Myocyte (in vitro differentiated cells): Measurements from ENCODE around the gene CDK8. TPM values are rescaled to one million over a fixed set of nuclear protein-coding genes. Genes with fewer than 3 reads are reported as not detected.
A peak's percentile ranks its signal among the peaks of the same experiment; 100 is the strongest.

Experiments
- DNase-seq: peaks from one replicate; pipeline ENCODE4 v3.0.0-alpha.2; 2012; ENCODE audit warnings: low read depth
- total RNA-seq: library from RNA; depleted of rRNA; stranded (reverse); fragments of >200 nt; gene quantifications from 2 replicates; pipeline ENCODE4 v1.2.3, GENCODE V29; 2014

The CDK8 gene
- total RNA-seq, 1 donor from 2014 or later, result 15.1 TPM

- DNase-seq, result no peak
Observed at GRCh38 chr13:26440111-26440510, 186.2 kb downstream of the CDK8 start.

- DNase-seq, result no peak
Observed at GRCh38 chr13:26441476-26441875, 187.5 kb downstream of the CDK8 start.

GRCh38 chr13:26442541-26442940, 188.6 kb downstream of the CDK8 start:
- DNase-seq, result peak; percentile 68

- DNase-seq, result no peak
Observed at GRCh38 chr13:26445092-26445491, 191.2 kb downstream of the CDK8 start.

- peak; percentile 38 for DNase-seq
Observed at GRCh38 chr13:26446751-26447150, 192.8 kb downstream of the CDK8 start.

GRCh38 chr13:26448032-26448431, 194.1 kb downstream of the CDK8 start:
- no peak for DNase-seq

GRCh38 chr13:26449063-26449848, 195.3 kb downstream of the CDK8 start:
- DNase-seq, result no peak

Other genes with a start within 250 kb of the CDK8 start
- gene SHISA2, start 202.1 kb upstream of the CDK8 start, total RNA-seq, result 221 and 371 TPM in 2 replicates
- 71.4 and 72.7 TPM in 2 replicates for gene RNF6, start 31.8 kb upstream of the CDK8 start, total RNA-seq